ENCODE results near the gene MEP1B.
"Not testable (repeated sequence)": the region's sequence is repeated elsewhere in the genome, so short reads cannot be mapped to it uniquely, and the experiment has no call there.

The MEP1B gene

DNA sequence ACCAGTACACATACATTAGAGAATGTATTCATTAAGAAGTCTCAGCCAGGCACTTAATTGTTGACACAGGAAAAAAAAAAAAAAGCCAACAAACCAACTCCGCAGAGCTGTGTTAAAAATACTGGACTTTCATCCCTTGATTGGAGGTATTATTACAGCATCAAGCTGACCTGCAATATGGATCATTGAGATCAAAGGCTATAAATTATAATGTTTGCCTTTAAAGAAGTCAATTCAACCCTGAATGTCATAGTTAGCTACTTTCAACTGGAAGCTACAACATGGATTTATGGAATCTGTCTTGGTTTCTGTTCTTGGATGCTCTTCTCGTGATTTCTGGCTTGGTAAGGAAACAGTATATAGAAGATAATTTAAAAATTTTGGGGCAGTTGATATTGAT lies at the start of gene MEP1B:
MEP1B (plus strand) TSS at position 250 of the 400 bp plus-strand sequence; CDS start at position 282, 32 bp downstream.
- no peak for FAIRE-seq

DNA sequence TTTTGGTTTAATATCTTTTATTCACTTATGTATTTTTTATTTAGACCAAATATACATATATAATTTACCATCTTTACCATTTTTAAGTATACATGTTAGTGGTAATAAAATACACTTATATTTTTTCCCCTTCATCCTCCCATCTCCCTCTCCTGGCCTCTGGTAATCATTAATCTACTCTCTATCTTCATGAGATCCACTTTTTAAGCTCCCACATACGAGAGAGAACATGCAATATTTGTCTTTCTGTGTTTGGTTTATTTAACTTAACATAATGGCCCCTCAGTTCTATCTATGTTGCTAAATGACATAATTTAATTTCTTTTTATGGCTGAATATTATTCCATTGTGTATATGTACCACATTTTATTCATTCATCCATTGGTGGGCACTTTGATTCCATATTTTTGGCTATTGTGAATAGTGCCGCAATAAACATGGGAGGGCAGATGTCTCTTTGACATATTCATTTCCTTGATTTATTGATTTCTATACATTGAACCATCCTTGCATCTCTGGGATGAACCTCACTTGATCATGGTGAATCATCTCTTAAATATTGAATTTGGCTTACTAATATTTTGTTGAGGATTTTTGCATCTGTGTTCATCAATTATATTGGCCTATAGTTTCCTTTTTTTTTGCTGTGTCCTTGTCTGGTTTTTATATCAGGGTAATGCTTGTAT lies 41.5 kb upstream of the MEP1B start:
- no peak for FAIRE-seq

DNA sequence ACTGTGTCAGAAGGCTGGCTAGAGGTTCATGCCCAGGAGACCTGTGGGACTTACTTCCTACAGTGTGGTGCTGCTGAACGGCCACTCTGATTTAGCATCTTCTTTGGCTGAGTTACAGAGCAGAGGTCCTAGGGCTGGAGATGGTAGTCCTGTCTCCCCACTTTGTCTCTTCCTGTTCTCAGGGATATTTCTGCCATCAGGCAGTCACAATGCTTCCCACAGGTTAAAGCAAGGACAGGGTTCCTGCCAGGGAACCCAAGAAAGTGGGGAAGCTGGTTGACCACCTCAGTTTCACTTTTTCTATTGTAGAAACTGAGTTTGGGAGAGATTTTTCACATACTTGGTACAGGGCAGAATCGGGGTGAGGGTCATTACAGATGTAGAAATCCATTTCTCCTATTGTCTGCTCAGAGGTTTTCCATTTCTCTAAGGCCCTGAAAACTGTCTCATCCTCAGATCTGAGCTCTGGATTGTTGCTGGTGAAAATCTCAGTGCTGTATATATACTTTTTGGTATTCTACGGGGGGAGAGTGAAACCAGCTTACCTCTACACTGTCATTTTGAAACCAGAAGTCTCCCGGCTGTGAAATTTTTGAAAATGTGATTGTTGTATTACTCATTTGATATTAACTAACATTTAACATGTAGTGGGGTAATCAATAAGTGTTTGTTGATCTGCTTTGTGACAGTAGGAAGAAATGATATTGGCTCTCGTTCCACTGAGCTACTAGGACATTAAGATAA lies 37.0 kb upstream of the MEP1B start:
- no peak for FAIRE-seq

DNA sequence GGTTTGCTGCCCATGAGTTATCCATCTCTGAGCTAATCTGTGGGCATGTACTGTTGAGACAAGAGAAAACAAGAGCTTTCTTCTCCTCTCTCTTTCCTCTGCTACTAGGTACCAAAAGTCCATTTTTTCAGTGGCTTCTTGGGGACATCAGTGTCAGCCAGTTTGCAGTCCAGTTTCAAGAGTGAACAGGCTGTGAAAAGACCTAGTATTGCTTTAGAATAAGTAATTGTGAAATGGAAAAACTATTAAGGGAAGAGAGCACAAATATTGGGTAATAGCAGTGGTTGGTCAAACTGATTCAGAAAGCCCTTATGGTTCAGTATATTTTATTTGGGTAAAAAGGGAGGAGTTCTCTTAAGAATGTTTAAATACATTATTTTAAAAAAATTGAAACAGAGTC lies 33.0 kb upstream of the MEP1B start:
- FAIRE-seq, result no peak

DNA sequence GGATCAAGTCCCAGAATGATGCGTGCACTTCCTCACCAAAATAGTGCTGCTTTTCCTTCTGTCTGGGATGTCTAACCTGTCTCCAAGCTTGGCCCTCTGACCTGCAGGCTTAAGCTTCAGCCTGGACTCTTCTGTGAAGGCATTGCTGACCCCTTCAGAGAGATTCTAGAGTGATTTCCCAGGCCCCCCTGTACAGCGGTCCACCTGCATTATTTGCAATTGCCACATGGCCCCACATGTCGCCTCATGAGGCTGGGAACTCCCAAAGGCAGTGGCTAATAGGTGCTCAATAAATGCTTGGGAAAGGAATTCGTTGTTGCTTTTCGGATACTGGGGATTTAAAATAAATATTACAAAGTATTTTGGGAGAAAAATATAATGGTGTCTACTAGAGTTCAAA lies 32.3 kb upstream of the MEP1B start:
- FAIRE-seq, result no peak

DNA sequence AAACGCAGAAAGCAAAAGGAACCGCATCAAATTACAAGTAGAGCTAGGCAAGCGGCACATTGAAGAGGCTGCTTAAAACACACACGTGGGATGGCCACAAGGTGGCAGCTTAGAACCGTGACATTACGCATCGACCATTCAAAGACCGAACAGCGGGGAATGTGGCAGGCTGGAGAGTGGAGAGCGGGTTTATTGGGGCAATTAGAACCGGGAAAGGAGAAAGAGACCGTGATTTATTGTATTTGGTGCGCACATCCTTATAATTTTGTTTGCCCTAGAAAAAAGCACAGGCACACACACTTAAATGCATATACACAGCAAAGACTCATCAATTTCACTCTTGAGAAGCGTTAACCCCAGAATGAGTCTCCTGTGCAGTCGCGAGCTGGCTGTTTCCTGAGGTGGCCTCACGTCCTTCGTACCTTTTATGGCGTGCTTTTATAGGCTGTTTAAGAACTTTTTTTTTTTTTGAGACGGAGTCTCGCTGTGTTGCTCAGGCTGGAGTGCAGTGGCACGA lies 31.7 kb upstream of the MEP1B start:
- no peak for FAIRE-seq

DNA sequence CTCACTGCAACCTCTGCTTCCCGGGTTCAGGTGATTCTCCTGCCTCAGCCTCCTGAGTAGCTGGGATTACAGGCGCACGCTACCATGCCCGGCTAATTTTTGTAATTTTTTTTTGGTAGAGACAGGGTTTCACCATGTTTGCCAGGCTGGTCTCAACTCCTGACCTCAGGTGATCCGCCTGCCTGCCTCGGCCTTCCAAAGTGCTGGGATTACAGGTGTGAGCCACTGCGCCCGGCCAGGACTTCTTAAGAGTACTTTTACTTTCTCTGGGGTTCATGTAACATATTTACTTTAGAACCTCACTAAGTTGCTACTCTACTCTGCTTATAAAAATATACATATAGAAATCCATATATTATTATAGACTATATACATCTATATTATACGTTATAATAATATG lies 31.2 kb upstream of the MEP1B start:
- FAIRE-seq, result not testable (repeated sequence)

DNA sequence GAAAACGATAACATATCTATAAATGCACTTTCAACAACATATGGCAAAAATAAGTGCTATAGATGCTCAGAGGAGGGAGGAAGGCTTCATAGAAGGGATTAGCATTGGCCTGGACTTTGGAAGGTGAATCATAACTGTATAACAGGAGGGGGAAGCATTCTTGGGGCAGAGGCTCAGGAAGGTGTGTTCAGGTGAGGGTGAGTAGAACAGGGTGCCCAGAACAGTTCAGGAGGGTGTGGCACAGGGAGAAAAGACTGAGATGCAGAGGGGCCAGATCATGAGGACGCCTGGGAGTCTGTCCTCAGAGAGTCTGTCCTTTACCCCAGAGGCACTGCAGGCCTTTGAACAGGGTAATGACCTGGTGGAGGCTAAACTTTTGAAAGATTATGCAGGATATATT lies 29.3 kb upstream of the MEP1B start:
- no peak for FAIRE-seq

DNA sequence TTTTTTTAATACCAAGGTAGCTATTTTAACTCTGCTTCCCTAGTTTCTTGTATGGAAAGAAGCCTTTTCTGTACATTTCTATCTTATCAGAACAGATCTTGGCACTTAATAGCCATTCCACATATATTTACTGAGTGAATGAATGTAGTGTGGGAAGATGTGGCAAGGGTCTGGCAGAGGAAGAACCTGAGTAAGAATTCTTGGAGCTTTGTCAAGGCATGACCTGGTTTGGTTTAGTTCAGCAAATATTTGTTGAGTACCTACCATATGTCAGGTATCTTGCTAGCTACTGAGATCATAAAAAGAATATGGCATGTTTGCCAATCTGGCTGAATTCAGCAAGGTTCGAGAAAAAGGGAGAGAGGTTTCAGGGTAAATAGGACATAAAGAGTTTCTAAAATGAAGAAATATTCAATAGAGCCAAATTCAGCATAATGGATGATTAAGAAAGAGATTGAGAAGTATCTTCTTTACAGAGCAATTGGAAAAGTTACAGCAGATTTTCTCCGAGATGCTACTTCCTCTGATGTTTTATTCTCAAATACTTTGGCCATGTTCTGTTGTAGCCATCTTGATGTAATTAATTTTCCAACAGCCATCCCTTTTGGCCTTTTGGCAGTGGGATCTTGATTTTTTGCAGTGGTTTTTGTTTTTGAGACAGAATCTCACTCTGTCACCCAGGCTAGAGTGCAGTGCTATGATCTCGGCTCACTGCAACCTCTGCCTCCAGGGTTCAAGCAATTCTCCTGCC lies 21.7 kb upstream of the MEP1B start:
- no peak for FAIRE-seq

DNA sequence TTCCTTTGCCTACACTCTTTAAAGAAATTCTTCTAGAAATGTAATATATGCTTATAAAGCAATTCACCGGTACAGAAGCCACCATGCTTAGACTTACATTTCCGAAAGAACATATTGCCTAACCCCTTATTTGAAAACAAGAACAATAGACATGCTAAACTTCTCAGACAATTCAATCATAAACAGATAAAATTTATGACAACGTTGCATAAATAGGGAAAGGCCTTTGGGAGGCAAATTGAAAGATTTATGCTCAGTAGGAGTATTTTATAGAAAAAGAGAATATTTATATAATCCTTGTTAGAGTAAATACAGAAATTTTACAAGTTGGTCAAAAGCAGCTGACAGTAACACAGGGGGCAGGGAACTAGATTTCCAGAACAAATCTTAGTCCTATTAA lies 16.2 kb upstream of the MEP1B start:
- FAIRE-seq, result no peak

DNA sequence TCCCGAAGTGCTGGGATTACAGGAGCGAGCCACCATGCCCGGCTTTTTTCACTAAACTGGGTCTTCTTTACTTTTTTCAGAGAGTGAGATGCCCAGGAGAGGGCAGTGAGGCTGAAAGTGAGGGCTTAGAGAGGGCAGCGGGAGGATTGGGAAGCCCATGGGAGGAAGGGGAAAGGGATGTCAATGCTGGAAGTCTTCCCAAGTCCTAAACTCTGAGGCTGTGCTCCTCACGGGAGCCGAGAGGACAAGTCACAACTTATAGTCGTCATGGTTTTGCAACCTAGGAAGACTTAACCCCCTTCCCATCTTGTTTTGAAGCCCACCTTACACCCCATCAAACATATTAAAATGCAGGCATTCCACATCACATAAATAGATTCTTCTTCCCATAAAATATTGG lies 15.1 kb upstream of the MEP1B start:
- no peak for FAIRE-seq

DNA sequence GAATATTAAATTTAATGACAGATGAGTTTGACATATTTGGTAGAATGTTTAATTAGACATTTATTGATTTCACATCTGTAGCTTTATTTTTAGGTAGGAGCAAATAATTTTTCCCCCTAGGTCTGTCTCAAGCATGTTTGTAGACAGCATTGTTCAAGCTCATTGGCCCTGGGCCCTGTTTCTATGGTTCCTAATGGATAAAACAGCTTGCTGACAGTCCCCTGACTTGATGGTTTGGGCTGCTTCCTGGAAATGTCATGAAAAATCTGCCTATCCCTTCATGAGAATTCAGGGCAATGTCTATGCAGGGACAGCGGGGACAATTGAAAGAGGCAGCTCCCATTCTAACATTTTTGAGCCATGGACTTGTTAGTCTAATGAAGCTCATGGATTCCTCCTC lies 14.6 kb upstream of the MEP1B start:
- FAIRE-seq, result no peak

DNA sequence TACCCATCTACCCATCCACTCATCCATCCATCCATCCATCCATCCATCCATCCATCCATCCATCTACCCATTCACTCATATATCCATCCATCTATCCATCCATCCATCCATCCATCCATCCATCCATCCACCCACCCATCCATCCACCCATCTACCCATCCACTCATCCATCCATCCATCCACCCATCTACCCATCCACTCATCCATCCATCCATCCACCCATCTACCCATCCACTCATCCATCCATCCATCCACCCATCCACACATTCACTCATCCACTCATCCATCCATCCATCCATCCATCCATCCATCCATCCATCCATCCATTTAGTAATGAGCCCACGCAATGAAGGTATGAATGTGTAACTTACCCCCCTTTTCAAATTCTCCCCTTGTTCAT lies 13.1 kb upstream of the MEP1B start:
- FAIRE-seq, result not testable (repeated sequence)

DNA sequence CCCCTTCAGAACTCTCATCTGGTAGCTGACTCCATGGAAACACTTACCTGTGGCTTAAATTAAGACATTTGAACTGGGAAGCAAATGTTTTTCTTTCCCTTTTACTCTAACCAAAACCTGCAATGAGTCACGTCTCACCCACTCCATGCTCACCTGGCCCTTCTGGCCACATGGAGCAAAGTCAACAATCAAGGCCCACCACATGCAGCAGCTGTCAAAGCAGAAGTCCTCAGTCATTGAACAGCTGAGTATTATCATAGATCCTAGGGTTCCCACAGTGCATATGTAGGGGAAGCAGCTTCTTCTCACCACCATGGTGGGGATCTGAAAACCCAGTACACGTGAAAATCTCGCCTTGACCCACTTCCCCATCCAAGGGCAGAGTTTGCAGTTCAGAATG lies 12.3 kb upstream of the MEP1B start:
- FAIRE-seq, result no peak

DNA sequence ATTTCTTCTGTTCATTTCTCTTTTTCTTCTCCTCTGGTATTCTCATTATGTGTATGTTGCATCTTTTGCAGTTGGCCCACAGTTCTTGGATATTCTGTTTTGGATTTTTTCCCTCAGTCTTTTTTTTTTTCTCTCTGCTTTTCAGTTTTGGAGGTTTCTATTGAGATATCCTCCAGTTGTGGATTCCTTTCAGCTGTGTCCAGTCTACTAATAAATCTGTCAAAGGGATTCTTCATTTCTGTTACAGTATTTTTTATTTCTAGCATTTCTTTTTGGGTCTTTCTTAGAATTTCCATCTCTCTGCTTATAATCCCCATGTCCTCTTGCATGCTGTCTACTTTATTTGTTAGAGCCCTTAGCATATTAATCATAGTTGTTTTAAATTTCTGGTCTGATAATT lies 6.3 kb upstream of the MEP1B start:
- no peak for FAIRE-seq

DNA sequence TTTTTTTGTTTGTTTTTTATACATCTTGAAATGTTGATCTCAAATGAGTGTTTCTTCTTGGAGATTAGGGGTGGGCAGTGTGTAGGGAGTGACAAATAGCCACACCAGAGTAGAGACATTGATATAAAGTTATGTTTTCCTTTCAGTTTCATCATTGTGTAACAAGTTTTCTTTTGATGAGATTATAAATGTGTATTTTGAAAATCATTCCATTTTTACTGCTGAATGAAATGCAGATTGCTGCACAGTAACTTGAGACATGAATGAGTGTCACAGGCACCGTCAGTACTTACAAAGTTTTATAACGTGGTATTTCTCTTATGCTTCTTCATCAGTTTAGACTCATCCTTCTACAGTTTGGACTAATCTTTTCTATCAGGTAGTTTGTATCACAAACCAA lies 370 bp downstream of the MEP1B start:
- FAIRE-seq, result no peak

DNA sequence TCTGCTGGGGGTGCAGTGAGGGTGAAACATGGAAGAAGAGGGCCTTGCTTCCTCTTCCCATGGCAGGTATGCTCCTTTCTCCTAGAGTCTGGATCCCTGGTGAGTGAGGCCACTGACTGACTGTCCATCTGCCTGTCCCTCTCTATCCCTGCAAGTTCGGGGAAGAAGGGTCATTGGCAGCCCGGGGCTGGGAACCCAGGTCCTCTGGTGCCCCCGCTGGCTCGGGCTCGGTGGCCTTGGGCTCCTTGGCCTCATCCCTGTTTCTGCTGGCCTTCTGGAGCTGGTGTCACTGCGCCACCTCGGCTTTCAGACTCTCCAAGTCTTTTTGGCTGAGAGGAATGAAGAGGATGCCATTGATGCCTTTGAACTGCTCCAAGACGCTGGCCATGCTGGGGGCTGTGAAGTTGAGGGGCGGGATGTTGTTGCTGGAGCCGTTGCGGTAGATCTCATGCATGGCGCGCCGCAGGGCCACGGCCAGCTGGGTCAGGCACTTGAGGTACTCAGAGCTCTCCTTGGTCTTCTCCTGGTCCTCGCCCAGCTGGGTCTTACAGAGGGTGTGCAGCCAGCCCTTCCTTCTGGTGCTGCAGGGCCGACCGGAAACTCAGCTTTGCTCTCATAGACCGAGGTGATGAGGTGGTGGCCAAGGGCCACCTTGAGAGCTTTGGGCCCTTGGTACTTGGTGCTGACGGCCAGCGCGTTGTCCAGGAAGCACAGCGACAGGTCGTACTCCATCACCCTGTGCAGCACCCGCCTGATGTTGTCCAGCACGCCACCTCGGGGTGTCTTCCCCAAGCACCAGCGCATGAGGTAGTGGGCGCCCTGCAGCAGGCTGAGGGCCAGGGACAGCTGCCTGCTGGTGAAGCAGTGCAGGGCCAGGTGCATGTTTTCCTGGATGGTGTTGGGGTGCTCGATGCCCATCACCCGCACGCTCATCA lies 6.3 kb downstream of the MEP1B start:
- FAIRE-seq, result no peak

DNA sequence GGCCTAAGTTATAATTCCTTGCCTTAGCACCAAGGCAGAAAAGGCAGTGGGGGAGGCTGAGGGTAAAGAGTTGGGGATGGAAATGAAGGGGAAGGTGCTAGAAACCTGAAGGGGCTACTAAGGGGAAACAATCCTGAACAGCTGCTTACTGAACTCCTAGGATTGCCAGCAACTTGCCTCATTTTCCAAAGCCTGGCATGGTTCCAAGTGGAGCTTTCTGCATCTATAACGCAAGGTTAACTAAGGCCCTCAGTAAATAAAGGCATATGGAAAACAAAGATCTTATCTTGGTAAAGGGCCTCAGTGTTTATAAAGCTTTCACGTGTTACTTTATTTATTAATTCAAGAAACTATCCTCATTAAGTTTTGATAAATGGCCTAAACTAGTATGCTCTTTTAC lies 10.9 kb downstream of the MEP1B start:
- no peak for FAIRE-seq

DNA sequence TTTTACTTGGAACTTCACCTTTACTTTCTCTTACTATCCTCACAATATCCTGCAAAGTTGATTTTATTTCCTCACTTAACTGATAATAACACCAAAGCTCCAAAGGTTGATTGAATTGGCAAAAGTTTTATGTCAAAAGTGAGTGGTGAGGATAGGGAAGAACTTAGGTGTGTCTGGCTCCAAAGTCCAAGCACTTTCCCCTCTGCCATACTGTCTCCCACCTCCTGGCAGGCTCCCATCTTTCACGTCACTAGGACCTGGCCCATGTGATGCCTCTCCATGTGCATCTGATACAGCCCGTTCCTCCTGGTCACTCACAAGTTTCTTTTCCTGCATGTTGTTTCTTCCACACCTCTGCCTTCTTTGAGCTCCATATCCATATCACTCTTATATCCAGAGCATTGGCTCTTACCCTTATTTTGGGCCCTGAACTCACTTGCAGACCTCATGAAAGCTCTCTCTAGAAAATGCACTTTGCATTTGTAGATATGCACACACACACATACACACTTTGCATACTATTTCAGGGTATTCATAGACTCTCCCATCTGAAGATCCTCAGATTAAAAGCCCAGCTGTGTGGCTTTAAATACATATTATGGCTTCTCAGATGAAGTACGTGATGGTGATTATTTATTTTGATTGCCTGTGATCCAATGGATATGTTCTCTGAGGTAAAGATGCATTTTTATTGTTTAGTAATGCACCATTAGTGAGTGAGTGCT lies 12.3 kb downstream of the MEP1B start:
- FAIRE-seq, result no peak

DNA sequence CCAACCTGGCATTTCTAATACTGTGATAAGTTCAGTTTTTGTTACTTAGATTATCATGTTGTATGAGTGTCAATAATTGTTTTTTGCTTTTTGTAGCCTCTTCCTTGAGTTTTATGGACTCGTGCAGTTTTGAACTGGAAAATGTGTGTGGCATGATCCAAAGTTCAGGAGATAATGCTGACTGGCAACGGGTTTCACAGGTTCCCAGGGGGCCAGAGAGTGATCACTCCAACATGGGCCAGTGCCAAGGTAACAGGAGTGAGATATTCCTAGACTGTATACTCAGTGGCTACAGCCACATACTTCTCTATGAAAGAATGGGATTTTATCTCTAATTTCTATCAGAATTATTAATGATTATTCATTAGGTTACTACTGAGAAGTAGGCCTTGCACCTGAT lies 18.2 kb downstream of the MEP1B start:
- FAIRE-seq, result no peak

DNA sequence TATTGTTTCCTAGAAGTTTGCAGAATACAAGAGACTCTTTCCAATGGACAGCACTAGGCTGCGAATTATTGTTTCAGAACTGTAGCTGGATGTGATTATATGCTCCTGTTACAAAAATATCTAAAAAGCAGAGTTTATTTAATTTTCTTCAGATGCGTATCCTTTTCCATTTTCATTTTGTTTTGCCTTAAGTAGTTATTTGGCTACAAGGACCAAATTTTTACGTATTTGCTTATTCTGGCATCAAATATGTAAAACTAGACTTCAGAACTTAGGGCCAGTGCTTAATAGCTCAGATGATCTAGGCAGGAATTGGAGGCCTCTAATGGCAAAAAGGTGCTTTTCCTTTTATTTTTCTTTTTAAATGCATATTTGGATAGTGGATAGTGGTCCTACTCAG lies 18.7 kb downstream of the MEP1B start:
- FAIRE-seq, result no peak

Measured in TTC549 (cell line).